PC-9 (cell line): ENCODE measurements around the gene ZNRF3. TPM values are rescaled to one million over a fixed set of nuclear protein-coding genes. Genes with fewer than 3 reads are reported as not detected.

ENCODE experiments used
- BruUV-seq: library from RNA; stranded (reverse); fragments of 400-500 nt; replicated peaks from 2 replicates; lab custom pipeline; 2021; lab: Mats Ljungman, UMichigan
- CTCF ChIA-PET: fragments of 300-600 bp; sonication (Branson Sonifier 250); formaldehyde crosslinking; loops from one replicate; lab custom pipeline; 2022; ENCODE audit warnings: antibody characterized with exemption; lab: Charles Lee
- POLR2A ChIA-PET: fragments of 300-600 bp; sonication (Branson Sonifier 250); formaldehyde crosslinking; loops from one replicate; lab custom pipeline; 2022; ENCODE audit warnings: antibody characterized with exemption; ENCODE audit not compliant: unreplicated experiment; lab: Charles Lee
- DNase-seq, 2 experiments: peaks; one replicate each; pipeline versions ENCODE4 v3.0.0 to v3.0.0-alpha.2; 2015 to 2022; ENCODE audit warnings: mixed read lengths in 1 of 2
- H2AFZ ChIP-seq: fragments of 200-600 bp; sonication (generic); 2 replicates; pipeline ENCODE4 v1.8.1; 2017; ENCODE audit warnings: antibody characterized with exemption
- H3F3A ChIP-seq: fragments of 200-600 bp; sonication (generic); 2 replicates; pipeline ENCODE4 v1.8.1; 2017; ENCODE audit warnings: antibody characterized with exemption, mild to moderate bottlenecking, low read depth; ENCODE audit not compliant: insufficient read depth
- H3K27ac ChIP-seq: fragments of 200-600 bp; sonication (generic); 2 replicates; pipeline ENCODE4 v1.6.1; 2016; ENCODE audit warnings: mixed run types
- H3K27me3 ChIP-seq: fragments of 200-600 bp; sonication (generic); 2 replicates; pipeline ENCODE4 v1.6.1; 2016; ENCODE audit warnings: low read depth, mixed run types; ENCODE audit not compliant: insufficient read depth
- H3K36me3 ChIP-seq: fragments of 200-600 bp; sonication (generic); 2 replicates; pipeline ENCODE4 v1.6.1; 2016; ENCODE audit warnings: low read depth, mixed run types
- H3K4me1 ChIP-seq: fragments of 200-600 bp; sonication (generic); replicated peaks from 2 replicates; pipeline ENCODE4 v1.6.1; 2016; ENCODE audit warnings: mixed run types; ENCODE audit not compliant: insufficient read depth
- H3K4me2 ChIP-seq: fragments of 200-600 bp; sonication (generic); 2 replicates; pipeline ENCODE4 v1.6.1; 2017; ENCODE audit warnings: mixed run types
- H3K4me3 ChIP-seq: fragments of 200-600 bp; sonication (generic); 2 replicates; pipeline ENCODE4 v1.6.1; 2016; ENCODE audit warnings: mixed run types
- H3K79me2 ChIP-seq: fragments of 200-600 bp; sonication (generic); 2 replicates; pipeline ENCODE4 v1.6.1; 2017; ENCODE audit warnings: low read depth, mixed run types
- H3K9me2 ChIP-seq: fragments of 200-600 bp; sonication (generic); 2 replicates; pipeline ENCODE4 v1.8.1; 2017; ENCODE audit warnings: mild to moderate bottlenecking; ENCODE audit not compliant: insufficient read depth
- H3K9me3 ChIP-seq: fragments of 200-600 bp; sonication (generic); 2 replicates; pipeline ENCODE4 v1.8.1; 2016; ENCODE audit warnings: low read depth; ENCODE audit not compliant: insufficient read depth
- H4K20me1 ChIP-seq: fragments of 200-600 bp; sonication (generic); 2 replicates; pipeline ENCODE4 v1.8.1; 2017; ENCODE audit not compliant: insufficient read depth
- EZH2 ChIP-seq: fragments of 200-600 bp; sonication (generic); IDR thresholded peaks from 2 replicates; pipeline ENCODE4 v1.8.0; 2017; ENCODE audit warnings: antibody characterized with exemption, low read depth
- intact Hi-C: fragments of 100-400 bp; cut with micrococcal nuclease; formaldehyde crosslinking; loops from one replicate; pipeline ENCODE4 v1.10.0; 2022; ENCODE audit not compliant: unreplicated experiment
- total RNA-seq: library from RNA; stranded (reverse); gene quantifications from 2 replicates; pipeline ENCODE4 v1.2.3, GENCODE V29; 2021
- TF ChIP-seq, protein P1 (sequence below): fragments of 200-600 bp; sonication (generic); conservative IDR thresholded peaks from 2 replicates; pipeline ENCODE4 v1.6.1; 2017; ENCODE audit warnings: mixed run types, antibody characterized with exemption, mild to moderate bottlenecking, moderate library complexity

Gene ZNRF3
- total RNA-seq, 1 experiment from 2014 or later = 5.2 TPM

DNA sequence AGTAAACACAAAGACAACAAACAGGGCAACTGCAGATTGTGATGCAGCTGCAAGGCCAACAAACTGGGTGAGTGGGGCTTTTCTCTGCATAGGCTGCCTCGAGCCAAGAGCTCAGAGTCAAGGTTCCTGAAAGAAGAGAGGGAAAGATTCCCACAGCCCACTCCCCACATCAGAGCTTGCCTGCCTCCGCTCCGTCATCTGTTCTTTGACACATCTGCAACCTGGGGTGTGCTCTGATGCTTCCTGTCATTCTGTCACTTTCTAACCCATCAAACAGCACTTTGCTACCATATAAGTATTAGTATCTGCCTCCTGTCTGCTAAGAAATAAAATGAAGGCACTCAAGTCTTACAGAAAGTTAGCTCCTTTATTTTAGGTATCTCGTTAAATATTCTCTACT, 131.4 kb downstream of the ZNRF3 start:
- H2AFZ ChIP-seq = no peak overlapping the region
- H3K4me2 ChIP-seq = no peak overlapping the region
- CTCF ChIA-PET = no interaction called here

DNA sequence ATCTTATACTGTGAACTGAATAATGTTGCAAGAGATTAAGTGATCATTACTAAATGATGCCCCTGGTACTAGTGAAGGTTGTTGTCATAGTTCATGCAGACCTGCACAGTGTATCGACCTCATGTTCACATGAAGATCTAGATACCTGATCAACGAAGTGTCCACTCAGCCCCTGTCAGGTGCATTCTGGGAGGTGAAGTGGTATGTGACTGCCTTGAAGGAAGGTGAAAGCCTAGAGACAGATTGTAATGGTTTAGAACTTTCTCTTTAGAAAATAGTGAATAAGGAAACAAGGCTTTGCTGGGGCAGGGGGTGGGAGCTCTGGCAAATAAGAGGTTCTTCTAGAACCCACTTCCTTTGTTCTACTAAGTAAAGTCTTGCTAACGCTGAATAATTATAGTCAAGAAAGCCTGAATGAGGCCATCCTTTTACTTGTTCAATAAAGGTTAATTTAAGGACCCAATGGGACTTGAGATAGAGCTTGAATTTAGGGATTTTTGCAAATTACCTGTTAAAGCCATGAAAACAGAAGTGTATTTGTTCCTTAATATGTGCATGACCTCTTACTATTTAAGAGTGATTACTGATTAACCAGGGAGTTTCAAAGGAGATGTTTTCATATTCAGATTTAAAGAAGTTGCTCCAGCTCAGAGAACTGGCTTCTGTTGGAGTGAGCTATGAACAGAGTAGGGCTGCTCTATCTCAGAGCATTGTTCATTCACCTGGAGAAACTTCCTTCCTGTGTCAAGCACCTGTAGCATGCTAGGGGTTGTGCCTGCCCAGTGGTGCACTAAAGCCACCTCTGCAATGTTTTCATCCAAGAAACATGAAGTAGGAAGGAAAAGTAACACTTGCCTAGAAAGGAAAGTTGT, 132.9 kb downstream of the ZNRF3 start:
- Histone ChIP-seq H3K27ac (no peak overlapping the region), H3K79me2 (no peaks in the 10 kb centered on the region), H2AFZ (no peak overlapping the region), H4K20me1 (no peaks in the 10 kb centered on the region; the same call in 1 of the 2 replicates), H3K4me1 (no peaks in the 10 kb centered on the region), H3F3A (no peaks in the 10 kb centered on the region), H3K4me2 (no peak overlapping the region), H3K9me3 (no peaks in the 10 kb centered on the region), H3K36me3 (no peaks in the 10 kb centered on the region), H3K9me2 (no peaks in the 10 kb centered on the region), H3K27me3 (no peaks in the 10 kb centered on the region), H3K4me3 (no peak overlapping the region)
- intact Hi-C loops = no loop called here
- CTCF ChIA-PET = no interaction called here
- BruUV-seq = no TSS peak
- POLR2A ChIA-PET = no interaction called here
- DNase-seq = no peak
- TF ChIP-seq, protein P1, sequence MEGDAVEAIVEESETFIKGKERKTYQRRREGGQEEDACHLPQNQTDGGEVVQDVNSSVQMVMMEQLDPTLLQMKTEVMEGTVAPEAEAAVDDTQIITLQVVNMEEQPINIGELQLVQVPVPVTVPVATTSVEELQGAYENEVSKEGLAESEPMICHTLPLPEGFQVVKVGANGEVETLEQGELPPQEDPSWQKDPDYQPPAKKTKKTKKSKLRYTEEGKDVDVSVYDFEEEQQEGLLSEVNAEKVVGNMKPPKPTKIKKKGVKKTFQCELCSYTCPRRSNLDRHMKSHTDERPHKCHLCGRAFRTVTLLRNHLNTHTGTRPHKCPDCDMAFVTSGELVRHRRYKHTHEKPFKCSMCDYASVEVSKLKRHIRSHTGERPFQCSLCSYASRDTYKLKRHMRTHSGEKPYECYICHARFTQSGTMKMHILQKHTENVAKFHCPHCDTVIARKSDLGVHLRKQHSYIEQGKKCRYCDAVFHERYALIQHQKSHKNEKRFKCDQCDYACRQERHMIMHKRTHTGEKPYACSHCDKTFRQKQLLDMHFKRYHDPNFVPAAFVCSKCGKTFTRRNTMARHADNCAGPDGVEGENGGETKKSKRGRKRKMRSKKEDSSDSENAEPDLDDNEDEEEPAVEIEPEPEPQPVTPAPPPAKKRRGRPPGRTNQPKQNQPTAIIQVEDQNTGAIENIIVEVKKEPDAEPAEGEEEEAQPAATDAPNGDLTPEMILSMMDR = no peak
- TF ChIP-seq EZH2 = no peak

More for the DNA sequence above, 131.4 kb downstream of the ZNRF3 start:
- H3K79me2 ChIP-seq = no peaks in the 10 kb centered on the region
- H3K36me3 ChIP-seq = no peaks in the 10 kb centered on the region
- H3K4me1 ChIP-seq = no peaks in the 10 kb centered on the region
- no peak overlapping the region for H3K27ac ChIP-seq
- H3K9me3 ChIP-seq = no peaks in the 10 kb centered on the region
- intact Hi-C loops = no loop called here
- no peak for DNase-seq
- H3K4me3 ChIP-seq = no peak overlapping the region
- no peaks in the 10 kb centered on the region for H3K9me2 ChIP-seq
- TF ChIP-seq, protein P1 = no peak
- no peak for TF ChIP-seq EZH2
- BruUV-seq = no TSS peak
- H4K20me1 ChIP-seq = no peaks in the 10 kb centered on the region; the same call in 1 of the 2 replicates
- POLR2A ChIA-PET = no interaction called here
- no peaks in the 10 kb centered on the region for H3K27me3 ChIP-seq
- H3F3A ChIP-seq = no peaks in the 10 kb centered on the region

DNA sequence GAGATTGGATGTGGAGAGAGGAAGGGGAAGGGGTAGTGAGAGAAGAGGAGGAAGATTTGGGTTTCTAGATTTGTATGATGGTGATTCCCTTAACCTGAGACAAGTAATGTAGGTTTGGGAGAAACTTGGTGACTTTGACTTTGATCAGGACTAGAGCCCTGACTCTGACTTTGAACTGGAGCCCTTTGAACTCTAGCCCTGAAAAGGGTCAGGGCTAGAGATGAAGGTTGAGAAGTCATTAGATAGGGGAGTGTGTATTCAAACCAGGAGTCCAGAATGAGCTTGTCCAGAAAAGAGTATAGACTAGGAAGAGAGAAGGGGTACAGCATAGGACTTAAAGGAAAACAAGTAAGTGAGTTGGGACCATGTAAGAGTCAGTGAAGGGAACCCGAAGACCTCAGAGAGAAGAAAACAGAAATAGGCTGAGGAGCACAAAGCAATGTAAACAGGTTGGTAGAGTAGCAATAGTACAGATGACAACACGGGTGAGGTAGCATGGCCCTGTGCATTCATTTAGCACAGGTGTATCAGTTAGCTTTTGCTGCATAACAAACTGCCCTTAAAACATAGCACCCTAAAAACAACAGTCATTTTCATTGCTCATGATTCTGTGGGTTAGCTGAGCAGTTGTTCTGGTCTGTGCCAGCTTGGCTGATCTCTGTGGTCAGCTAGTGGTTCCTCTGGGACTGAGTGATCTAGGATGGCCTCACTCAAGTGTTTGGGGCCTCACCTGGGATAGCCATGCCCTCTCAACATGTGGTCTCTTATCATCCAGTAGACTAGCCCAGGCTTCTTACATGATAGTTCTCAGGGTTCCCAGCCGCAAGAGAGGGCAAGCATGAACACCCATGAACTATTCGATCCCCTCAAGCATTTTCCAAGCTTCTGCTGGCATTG, 135.2 kb downstream of the ZNRF3 start:
- POLR2A ChIA-PET = no interaction called here
- Histone ChIP-seq H3F3A (no peaks in the 10 kb centered on the region), H4K20me1 (no peaks in the 10 kb centered on the region; the same call in 1 of the 2 replicates), H3K4me3 (no peak overlapping the region), H3K9me2 (no peaks in the 10 kb centered on the region), H3K36me3 (no peaks in the 10 kb centered on the region), H3K4me1 (no peaks in the 10 kb centered on the region), H3K27me3 (no peaks in the 10 kb centered on the region), H3K27ac (no peak overlapping the region), H3K9me3 (no peaks in the 10 kb centered on the region), H3K79me2 (no peaks in the 10 kb centered on the region), H2AFZ (no peak overlapping the region), H3K4me2 (no peak overlapping the region)
- no peak for DNase-seq
- CTCF ChIA-PET = no interaction called here
- TF ChIP-seq EZH2 = no peak
- TF ChIP-seq, protein P1 = no peak
- intact Hi-C loops = no loop called here
- BruUV-seq = no TSS peak
